ENCODE data around the gene UGT1A7.

UGT1A7 gene

GRCh38 chr2:233756429-233757081, 74.9 kb downstream of the UGT1A7 start:
- no peaks in the 10 kb centered on the region for H3K36me3 ChIP-seq (replicated peaks)
- H3K27me3 ChIP-seq (replicated peaks) = no peaks in the 10 kb centered on the region
- no peak for TF ChIP-seq CTCF (IDR thresholded peaks at IDR 0.05; ENCODE audit: low read depth, low read length, missing control alignments)
- in situ Hi-C loops (cut with HindIII; ENCODE audit: low pct_ligation_motif_present, low sequenced_read_pairs) = no loop called here
- no peak overlapping the region for H3K4me3 ChIP-seq (ENCODE audit: low read depth, low read length)
- DNase-seq = no peak
- H3K27ac ChIP-seq = no peak overlapping the region

DNA sequence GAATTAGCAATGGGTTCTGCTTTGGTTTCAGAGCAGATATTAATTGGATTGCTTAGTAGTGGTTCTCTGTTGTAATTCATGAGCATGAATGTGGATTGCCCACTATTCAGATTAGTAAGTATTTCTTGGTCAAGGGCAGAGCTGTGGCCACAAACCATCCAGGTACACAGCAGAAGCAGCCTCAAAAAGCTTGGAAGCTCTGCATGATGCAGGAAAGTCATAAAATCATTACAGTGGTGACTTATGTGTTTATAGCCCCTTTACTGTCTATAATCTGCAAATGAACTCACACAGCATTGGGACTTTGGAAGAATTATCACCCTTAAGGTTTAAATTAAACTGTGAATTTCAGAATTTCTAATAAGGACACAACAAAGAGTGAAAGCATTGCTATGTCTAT, 76.4 kb downstream of the UGT1A7 start:
- in situ Hi-C loops (cut with HindIII; ENCODE audit: low pct_ligation_motif_present, low sequenced_read_pairs) = no loop called here
- no peak overlapping the region for H3K27ac ChIP-seq
- no peak for TF ChIP-seq CTCF (IDR thresholded peaks at IDR 0.05; ENCODE audit: low read depth, low read length, missing control alignments)

GRCh38 chr2:233758849-233759248, 77.1 kb downstream of the UGT1A7 start:
- Histone ChIP-seq H3K27ac (no peak overlapping the region), H3K4me3 (ENCODE audit: low read depth, low read length) (no peak overlapping the region), H3K36me3 (replicated peaks) (no peaks in the 10 kb centered on the region), H3K27me3 (replicated peaks) (no peaks in the 10 kb centered on the region)
- TF ChIP-seq CTCF (IDR thresholded peaks at IDR 0.05; ENCODE audit: low read depth, low read length, missing control alignments) = no peak
- DNase-seq = no peak
- in situ Hi-C loops (cut with HindIII; ENCODE audit: low pct_ligation_motif_present, low sequenced_read_pairs) = no loop called here

More for the DNA sequence above, 76.4 kb downstream of the UGT1A7 start:
- no peak overlapping the region for H3K4me3 ChIP-seq (ENCODE audit: low read depth, low read length)
- H3K36me3 ChIP-seq (replicated peaks) = no peaks in the 10 kb centered on the region
- no peak for DNase-seq
- H3K27me3 ChIP-seq (replicated peaks) = no peaks in the 10 kb centered on the region

- in situ Hi-C loops (cut with HindIII; ENCODE audit: low pct_ligation_motif_present, low sequenced_read_pairs) = no loop called here
- Histone ChIP-seq H3K4me3 (ENCODE audit: low read depth, low read length) (no peak within 1 kb of the TSS), H3K36me3 (replicated peaks) (no peaks in the 10 kb centered on the region), H3K27ac (no peak within 1 kb of the TSS), H3K27me3 (replicated peaks) (no peaks in the 10 kb centered on the region)
- TF ChIP-seq CTCF (IDR thresholded peaks at IDR 0.05; ENCODE audit: low read depth, low read length, missing control alignments) = no peak
- no peak for DNase-seq
These were observed 78.3 kb downstream of the UGT1A7 start, which contains the start of gene UGT1A1 for GRCh38 chr2:233760043-233760442. Gene UGT1A1, plus strand, starts transcription at chr2:233760270. Its CDS starts 18 bp downstream, at chr2:233760288.

DNA sequence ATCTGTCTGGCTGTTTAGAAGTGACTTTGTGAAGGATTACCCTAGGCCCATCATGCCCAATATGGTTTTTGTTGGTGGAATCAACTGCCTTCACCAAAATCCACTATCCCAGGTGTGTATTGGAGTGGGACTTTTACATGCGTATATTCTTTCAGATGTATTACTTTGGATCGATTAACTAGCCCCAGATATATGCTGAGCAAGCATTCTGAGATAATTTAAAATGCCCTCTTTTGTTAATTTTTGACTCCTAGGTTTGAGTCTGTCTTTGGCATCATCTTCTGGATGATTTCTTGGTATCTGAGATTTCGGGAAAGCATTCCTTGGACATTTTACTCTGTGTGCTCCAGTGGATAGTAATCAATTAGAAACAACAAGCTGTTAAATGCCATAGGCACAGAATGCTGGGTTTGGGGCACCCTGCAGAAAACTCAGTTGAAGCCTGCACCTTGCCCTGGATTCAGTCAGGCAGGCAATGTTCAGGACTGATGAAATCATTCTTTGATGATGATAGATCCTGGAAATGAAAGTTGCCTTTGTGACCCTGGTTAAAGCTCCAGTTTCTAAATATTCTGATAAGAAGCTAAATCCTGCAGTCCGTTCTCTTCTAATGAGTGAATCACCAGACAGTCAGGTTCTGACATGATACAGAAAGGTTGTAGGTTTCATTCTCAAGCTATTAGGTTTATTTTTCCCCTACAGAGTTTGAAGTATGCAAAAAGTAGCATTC, 79.5 kb downstream of the UGT1A7 start:
- H3K4me3 ChIP-seq (ENCODE audit: low read depth, low read length) = no peak overlapping the region
- in situ Hi-C loops (cut with HindIII; ENCODE audit: low pct_ligation_motif_present, low sequenced_read_pairs) = no loop called here
- H3K27ac ChIP-seq = no peak overlapping the region
- no peaks in the 10 kb centered on the region for H3K36me3 ChIP-seq (replicated peaks)
- no peak for TF ChIP-seq CTCF (IDR thresholded peaks at IDR 0.05; ENCODE audit: low read depth, low read length, missing control alignments)
- no peaks in the 10 kb centered on the region for H3K27me3 ChIP-seq (replicated peaks)
- DNase-seq = peak; percentile 24
